HG03439 (cell line): Measurements from ENCODE around the gene RFK.
"Not testable (repeated sequence)": the region's sequence is repeated elsewhere in the genome, so short reads cannot be mapped to it uniquely, and the experiment has no call there.

Experiments used
- ATAC-seq: cut with Tn5 transposase; IDR thresholded peaks from one replicate; pipeline ENCODE4 v1.9.1; 2021; ENCODE audit warnings: mild to moderate bottlenecking, moderate library complexity; ENCODE audit not compliant: unreplicated experiment

The RFK gene

GRCh38 chr9:76372336-76372735, 21.9 kb downstream of the RFK start:
- no peak for ATAC-seq

- no peak for ATAC-seq
Measured at GRCh38 chr9:76371901-76372300, 22.3 kb downstream of the RFK start.

DNA sequence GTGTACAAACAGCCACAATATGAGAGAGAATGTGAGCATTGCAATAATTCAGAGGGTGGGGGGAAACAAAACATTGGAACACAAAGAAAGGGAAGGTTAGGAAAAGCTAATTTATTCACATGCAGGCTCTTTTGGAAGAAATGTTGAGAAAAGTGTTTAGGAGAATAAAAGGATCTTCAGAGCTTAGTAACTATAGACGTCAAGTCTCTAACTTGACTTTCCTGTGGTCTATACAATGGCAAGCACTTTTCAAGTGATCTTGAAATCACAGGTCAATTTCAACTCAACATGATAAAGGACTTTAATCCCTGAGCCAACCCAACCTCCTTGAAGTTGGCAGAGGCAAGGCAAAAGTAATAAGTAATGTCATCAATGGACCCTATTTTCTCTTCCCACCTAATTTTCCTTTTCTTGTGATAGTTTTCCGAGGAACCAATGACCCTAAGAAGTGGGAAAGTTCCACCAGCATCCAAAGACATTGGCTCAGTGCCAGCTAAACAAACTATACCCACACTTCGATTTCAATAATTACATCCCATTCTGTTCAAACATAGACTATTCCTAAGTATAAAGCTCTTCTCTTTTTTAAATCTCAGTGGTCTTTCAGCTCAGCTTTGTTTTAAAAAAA, 23.7 kb downstream of the RFK start:
- ATAC-seq: no peak

GRCh38 chr9:76369583-76369982, 24.6 kb downstream of the RFK start:
- ATAC-seq: no peak

- ATAC-seq: no peak
Measured at GRCh38 chr9:76366275-76366674, 28.0 kb downstream of the RFK start.

- ATAC-seq: no peak
Measured at GRCh38 chr9:76365028-76365427, 29.2 kb downstream of the RFK start.

DNA sequence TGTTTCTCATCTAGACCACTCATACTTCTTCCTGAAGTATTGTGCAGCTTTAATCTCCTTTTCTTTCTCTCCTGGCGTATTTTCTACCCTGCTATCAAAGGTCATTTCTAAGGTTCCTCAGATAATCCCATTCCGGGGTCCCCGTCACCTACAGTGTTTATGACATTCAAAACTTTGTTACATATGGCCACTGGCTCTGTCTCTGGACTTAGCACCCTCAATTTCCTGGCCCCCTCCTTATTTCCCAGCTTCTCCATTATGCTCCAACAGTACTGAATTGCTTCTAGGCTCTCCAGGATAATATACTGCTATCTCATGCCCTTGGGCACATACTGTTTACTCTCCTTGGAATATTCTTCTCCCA, 31.2 kb downstream of the RFK start:
- no peak for ATAC-seq

- not testable (repeated sequence) for ATAC-seq
Measured at GRCh38 chr9:76362332-76363031, 31.7 kb downstream of the RFK start.

- ATAC-seq: no peak
Measured at GRCh38 chr9:76359766-76360165, 34.5 kb downstream of the RFK start.

DNA sequence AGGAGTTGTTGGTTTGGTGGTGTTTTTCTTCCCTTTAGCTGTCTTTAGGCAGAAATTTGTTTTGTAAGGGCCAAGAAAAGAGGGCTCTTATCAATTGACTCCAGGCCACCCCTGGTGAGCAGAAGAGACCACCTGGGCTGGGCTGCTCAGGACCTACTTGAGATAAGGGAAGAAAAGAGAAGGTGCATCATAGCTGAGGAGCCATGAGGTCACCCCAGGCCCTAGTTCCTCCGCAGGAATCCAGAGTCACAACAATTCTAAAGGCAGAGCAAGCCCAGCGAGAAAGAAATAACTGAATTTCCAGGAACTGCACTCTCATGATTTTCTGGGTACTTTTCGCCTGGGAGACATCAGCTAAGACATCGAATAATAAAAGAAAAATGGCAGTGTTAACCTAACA, 34.9 kb downstream of the RFK start:
- ATAC-seq: no peak

- no peak for ATAC-seq
Measured at GRCh38 chr9:76358628-76359280, 35.5 kb downstream of the RFK start.

GRCh38 chr9:76357555-76357954, 36.7 kb downstream of the RFK start:
- ATAC-seq: no peak

GRCh38 chr9:76355886-76356285, 38.3 kb downstream of the RFK start:
- ATAC-seq: no peak

DNA sequence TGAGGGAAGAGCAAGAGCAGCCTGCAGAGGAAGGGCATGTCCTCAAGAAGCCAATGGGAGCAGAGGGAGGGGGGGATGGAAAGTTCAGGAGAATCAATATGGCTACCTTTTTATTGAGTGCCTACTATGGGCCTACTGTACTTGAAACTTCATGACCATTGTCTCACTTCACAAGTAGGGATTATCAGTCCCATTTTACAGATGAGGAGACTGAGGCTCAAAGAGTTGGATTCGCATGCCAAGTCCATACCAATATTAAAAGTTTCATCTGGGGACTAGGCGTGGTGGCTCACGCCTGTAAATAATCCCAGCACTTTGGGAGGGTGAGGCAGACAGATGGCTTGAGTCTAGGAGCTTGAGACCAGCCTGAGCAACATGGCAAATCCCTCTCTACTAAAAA, 40.0 kb downstream of the RFK start:
- ATAC-seq: no peak

DNA sequence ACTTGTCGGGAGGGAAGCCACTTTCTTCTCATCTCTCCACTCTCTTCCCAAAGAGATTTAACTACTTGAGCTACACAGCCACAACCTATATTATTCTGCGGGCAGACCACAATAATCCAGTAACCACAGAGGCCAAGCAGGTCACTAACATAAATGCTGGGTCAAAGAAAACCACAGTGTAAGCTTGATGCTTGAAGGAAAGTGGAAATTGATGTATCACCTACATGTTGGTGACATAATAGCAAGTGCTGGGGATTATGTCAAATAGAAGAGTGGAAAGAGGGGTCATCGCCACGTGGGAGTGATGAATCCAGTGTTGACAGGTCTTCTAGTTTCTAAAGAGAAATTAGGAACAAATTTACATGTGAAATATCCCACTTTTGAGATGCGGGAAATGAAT, 40.9 kb downstream of the RFK start:
- no peak for ATAC-seq

DNA sequence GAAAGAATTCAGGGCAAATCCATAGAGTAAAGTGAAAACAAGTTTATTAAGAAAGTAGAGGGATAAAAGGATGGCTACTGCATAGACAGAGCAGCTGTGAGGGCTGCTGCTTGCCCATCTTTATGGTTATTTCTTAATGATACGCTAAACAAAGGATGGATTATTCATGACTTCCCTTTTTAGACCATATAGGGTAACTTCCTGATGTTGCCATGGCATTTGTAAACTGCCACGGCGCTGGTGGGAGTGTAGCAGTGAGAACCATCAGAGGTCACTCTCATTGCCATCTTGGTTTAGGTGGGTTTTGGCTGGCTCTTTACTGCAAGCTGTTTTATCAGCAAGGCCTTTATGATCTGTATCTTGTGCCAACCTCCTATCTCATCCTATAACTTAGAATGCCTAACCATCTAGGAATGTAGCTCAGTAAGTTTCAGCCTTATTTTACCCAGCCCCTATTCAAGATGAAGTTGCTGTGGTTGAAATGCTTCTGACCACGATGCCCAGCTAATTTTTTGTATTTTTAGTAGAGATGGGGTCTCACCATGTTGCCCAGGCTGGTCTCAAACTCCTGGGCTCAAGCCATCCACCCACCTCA, 42.1 kb downstream of the RFK start:
- no peak for ATAC-seq

GRCh38 chr9:76351006-76351405, 43.2 kb downstream of the RFK start:
- ATAC-seq: no peak

- no peak for ATAC-seq
Measured at GRCh38 chr9:76349865-76350264, 44.4 kb downstream of the RFK start.

DNA sequence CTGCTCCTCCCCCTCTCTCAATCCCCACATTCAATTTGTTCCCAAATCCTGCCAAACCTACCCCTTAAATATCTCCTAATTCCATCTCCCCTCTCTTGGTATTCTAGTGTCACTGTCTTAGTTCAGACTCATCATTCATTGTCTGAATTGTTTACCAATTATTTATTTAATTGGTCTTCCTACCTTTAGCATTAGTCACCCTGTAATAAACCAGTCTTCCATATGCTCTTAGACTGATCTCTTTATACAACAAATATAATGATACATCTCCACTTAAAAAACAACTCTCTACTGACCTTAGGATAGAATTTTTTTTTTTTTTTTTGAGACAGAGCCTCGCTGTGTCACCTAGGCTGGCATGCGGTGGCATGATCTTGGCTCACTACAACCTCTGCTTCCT, 51.4 kb downstream of the RFK start:
- no peak for ATAC-seq

DNA sequence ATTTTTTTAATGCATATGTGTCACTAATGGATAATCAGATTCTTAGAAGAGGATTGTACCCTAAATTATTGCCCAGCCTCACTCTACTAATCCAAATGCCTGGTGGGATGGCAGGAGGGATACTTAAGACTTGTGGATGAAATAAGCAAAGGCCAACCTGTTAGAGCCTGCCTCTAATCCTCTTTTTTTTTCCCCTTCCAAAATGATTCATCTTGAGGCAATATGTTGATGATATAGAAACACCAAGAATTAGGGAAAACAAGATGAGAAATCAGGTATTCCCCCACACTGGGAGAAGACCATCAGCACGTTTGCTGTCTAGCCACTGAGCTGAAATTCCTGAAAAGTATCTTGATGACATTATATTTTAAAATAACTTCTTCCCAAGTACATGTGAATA, 52.0 kb downstream of the RFK start:
- ATAC-seq: no peak

GRCh38 chr9:76341616-76342015, 52.6 kb downstream of the RFK start:
- ATAC-seq: no peak

GRCh38 chr9:76338418-76338817, 55.8 kb downstream of the RFK start:
- no peak for ATAC-seq
